Activated T-cell treated with anti-CD3 and anti-CD28 coated beads for 4 hours (primary cell): ENCODE data around the gene LENG9.
A peak's percentile ranks its signal among the peaks of the same experiment; 100 is the strongest.
"Not testable (repeated sequence)": the region's sequence is repeated elsewhere in the genome, so short reads cannot be mapped to it uniquely, and the experiment has no call there.

Experiments used
- DNase-seq: peaks from one replicate; pipeline ENCODE4 v3.0.0-alpha.2; 2020

LENG9 gene

DNA sequence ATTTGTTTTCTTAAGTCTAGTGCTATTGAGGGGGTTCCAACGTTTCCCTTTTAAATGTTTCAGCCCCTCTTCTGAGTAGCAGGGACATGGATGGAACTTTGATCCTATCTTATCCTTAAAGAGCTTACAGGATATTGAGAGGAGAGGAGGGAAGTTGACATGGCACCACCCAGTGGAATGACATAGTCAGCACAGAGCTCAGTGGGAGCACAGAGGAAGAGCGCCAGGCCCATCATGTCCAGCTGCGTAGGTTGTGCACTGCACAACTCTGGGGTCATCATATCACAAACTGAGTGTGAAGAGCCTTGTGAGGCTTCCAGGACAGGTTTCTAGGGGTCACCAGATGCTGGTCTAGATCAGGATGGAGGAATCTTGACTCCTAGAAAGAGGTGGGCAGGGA lies 14.1 kb upstream of the LENG9 start:
- no peak for DNase-seq

DNA sequence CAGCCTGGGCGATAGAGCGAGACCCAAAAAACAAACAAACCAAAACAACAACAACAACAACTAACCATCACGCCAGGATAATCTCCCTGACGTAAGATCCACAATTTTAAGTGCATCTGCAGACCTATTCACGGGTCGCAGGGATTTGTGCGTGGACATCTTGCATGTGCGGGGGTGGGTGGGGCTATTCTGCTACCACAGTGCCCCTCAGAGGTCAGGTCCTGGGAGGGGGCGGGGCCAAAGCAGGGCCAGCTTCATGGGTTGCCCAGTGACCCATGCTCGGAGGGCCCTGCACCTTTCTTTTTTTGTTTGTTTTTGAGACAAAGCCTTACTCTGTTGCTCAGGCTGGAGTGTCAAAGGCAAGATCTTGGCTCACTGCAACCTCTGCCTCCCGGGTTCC lies 12.1 kb upstream of the LENG9 start:
- no peak for DNase-seq

DNA sequence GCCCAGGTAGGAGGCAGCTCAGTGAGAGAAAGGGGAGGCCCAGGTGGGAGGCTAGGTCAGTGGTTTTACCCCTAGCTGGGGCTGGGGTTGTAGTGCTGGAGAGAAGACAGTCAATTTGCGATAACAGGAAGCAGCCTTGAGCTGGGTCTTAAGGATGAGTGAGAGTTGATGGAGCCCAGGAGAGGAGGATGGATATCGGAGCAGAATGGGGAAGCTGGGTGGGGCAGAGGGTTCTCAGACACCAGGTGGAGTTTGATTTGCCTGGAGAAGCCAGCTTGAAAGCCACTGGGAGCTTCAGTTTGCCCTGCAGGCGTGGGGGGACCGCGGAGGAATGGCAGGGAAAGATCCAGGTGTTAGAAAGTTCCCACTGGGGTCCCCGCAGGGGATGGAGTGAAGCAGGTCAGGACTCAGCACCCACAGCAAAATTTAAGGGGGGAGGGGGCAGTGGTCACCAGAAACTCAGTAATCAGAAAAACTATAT lies 10.4 kb upstream of the LENG9 start:
- no peak for DNase-seq

DNA sequence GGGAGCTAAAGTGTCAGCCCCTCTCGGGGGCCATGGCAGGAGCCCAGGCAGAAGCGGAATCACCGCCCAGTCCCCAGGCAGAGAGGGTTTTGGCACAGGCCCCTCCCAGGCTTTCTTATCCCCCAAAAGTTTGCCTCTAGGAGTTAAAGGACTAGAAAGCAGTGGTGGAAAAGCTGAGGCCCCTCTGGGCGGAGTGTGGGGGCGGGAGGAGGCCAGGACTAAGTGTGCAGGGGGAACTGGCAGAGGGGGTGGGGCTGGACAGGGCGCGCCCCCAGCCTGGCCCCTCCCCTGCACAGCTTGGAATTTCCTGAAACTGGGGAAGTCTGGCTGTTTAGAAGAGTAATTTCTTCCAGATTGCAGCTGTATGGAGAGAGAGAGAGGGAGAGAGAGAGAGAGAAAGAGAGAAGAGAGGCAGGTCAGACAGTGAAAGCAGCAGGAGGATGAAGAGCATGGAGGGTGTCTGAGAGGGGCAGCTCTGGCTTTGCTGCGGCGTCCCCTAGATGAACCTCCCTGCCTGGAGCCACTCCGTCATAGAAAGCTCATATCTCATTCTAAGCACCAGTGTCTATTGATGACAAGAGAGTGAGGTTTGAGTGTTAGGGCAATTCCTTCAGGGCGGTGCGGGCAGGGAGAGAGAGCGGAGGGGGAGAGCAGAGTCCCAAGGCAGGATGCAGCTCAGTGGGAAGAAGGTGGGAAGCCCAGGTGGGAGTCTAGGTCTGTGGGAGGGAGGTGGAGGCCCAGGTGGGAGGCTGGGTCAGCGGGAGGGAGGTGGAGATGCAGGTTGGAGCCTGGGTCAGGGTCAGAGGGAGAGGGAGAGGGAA lies 9.7 kb upstream of the LENG9 start, which contains the start of gene CDC42EP5:
TSS of gene CDC42EP5 (minus strand) at position 226 of the 821 bp plus-strand sequence. CDS start 7,749 bp downstream, outside the sequence.
- no peak for DNase-seq

DNA sequence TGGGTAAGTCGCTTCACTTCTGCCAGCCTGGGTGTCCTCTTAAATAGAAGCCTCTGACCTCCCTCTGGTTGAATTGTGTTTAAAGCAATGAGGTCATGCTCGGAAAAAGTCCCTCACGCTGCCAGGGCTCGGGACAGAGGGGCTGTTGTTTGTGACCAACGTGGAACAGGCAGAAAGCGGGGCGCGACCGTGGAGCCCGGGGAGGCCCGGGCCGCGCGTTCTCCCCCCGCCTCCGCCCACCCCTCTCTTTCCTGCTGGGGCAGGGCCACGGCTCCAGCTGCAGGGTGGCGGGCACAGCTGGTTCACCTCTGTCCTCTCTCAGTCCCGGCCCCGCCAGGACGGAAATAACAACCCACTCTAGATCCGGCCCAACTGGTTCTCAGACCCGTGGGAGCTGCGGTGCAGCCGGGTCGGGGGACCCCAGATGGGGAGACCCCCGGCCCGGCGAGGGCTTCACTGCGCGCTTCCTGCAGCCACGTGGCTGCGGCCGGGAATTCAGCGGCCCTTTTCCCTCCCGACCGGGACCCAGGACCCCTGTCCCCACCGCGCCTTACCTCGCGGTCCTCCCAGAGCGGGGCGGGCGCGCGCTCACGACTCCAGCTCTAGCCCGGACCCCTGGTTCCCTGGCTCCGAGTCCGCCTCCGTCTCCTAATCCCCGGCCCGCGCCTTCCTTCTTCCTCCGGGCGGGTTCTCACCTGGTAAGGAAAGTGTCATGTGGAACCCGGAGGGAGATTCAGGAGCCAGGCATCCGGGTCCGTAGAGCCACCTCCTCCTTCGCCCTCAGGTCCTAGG lies 7.6 kb upstream of the LENG9 start:
- no peak for DNase-seq

DNA sequence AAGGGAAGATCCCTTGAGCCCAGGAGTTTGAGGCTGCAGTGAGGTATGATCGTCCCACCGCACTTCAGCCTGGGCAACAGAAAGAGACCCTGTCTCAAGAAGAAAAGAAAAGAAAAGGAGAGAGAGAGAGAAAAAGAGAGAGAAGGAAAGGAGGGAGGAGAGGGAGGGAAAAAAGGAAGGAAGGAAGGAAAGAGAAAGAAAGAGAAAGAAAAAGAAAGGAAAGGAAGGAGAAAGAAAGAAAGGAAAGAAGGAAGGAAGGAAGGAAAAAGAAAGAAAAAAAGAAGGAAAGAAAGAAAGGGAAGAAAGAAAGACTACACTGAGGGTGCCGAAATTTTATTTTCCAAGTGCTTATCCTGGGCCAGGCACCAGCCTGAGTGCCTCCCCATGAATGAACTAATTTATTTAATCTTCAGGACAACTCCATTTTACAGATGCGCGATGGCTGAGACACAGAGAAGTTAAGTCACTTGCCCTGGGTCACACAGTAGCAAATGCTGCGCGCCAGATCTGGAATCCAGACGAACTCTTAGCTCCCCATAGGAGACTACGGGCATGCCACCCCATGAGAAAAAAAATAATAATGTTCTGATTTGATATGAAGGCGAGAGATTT lies 6.8 kb upstream of the LENG9 start:
- no peak for DNase-seq

DNA sequence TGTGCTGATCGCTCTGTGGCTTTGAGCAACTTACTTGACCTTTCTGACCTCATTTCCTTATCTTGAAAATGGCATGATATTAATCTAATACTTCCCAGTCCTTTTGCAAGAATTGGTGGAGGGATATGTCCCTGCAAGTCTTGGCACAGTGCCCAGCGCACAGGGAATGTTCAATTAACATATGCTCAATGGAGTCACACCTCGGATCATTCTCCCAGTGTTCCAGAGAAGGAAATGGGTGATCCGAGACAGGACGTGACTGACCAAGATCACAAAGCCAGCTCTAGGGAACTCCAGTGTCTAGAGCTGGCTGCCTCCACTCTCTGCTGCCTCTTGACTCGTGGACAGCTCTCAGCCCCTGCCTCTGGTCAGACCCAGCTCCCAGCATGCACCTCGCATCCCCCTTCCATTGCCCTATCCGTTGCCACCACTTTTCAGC lies 5.9 kb upstream of the LENG9 start:
- no peak for DNase-seq

DNA sequence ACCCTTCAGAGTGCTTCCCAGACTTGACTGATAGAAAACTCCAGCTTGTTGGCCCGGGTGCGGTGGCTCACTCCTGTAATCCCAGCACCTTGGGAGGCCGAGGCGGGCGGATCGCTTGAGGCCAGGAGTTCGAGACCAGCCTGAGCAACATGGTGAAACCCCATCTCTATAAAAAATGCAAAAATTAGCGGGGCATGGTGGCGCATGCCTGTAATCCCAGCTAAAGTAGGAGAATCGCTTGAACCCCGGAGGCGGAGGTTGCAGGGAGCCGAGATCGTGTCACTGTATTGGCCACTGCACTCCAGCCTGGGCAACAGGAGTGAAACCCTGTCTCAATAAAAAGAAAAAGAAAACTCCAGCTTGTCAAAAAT lies 2.5 kb upstream of the LENG9 start:
- DNase-seq, result not testable (repeated sequence)

DNA sequence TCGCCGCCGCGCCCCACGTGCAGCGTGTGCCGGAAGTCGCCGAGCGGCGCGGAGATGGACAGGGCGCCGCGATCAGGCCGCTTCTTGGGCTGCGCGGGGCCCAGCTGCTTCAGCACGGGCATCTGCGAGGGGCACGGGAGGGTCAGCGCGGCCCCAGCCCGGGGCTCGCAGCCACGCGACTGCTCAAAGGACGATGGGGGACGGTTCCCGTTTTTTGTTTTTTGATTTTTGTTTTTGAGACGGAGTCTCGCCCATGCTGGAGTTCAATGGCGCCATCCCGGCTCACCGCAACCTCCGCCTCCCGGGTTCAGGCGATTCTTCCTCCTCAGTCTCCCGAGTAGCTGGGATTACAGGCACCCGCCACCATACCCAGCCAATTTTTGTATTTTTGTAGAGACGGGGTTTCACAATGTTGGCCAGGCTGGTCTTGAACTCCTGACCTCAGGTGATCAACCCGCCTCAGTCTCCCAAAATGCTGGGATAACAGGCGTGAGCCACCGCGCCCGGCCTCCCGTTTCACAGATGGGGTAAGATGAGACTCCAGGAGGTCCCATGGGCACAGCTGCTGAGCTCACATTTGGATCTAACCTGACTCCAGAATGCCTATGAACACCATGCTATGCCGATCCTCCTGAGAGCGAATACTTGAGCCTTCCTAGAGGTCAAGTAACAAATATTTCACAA lies 2.0 kb upstream of the LENG9 start:
- no peak for DNase-seq

DNA sequence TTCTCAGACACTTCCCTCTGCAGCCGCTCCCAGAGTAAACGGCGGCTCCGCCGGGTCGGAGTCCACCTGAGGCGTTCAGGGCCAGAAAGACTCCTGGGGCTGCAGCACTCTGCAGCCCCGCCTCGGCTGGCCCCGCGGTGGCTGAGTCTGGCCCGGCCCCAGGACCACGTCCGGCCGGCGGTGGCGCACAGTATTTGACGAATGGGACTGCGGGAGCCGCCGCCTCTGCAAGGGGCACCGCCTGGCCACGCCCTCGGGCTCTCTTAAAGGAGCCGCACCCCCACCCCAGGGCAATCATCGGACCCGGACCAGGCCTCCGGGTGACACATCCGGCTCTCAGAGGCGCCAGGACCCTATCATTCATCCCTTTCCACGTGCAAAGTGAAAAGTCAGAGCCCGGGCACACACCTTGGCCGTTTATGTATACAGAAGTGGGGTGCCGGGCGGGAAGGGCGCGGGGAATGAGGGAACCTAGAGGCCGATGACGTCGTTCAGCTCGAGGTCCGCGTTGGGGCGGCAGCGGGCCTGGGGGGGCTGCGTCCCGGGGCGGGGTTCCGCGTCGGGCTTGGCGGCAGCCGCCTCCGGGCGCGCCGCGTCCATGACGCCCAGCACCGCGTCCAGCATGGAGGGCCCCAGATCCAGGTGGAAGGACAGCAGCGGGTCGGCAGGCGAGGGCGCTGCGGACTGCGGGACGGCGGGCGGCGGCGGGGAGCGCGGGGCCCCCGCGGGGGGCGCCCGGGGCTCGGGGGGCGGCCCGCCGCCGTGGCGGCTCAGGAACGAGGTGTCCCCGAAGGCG lies 1.2 kb upstream of the LENG9 start:
- peak; percentile 34 for DNase-seq

DNA sequence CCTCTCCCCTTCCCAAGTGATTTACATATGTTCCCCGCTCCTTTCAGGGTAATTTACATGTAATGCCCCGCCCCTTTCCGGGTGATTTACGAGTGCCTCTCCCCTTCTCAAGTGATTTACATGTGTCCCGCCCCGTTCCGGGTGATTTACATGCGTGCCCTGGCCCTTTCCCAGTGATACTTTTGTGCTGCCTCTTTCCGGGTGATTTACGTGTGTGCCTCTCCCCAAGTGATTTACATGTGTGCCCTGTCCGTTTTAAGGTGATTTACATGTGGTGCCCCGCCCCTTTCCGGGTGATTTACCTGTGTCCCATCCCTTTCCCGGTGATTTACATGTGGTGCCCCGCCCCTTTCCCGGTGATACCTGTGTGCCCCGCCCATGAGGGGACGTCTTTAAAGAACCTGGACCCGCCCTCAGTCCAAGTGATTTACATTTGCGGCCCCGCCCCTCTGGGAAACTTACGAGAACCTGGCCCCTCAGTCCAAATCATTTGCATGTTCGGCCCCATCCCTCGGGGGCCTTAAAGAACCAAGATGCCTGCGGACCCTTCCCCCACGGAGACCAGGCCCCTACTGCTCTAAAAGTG lies 559 bp upstream of the LENG9 start:
- peak; percentile 71 for DNase-seq

DNA sequence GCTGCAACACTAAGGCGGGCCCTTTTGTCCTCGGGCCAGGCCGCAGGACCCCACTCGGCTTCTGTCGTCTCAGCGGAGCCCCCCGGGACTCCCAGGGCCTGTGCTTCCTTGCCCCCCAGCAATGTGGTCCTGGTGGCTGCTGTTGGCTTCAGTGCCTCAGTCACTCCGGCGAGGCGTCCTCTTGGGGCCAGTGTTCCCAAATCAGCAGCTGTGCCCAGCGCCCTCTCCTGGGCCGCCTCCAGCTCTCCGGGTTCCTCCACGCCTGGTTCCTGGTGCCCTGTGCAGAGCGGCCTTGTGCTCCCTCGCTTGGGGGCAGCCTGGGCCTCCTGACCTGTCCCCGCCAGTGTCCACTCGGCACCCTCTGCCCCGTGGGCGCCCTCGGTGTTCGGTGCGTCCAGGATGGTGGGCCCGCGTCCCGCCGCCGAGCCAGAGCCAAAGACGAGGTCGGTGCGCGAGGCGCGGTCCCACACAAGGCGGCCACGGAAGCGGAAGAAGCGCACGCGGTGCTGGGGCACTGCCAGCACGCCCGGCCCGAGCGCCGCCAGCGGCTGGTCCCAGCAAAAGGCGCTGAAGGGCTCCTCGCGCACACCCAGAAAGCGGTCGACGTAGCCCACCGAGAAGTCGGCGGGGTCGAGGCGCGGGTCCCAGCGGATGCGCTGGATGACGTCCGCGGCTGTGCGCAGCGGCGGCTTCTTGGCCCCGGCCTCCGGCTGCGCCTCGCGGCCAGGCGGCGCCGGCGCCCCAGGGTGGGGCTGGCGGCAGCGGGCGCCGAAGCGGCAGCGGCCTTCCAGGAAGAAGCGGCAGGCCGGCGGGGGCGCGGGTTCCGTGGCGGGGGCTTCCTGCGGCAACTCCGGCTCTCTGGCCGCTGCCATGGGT lies 685 bp downstream of the LENG9 start:
- DNase-seq, result peak; percentile 50

DNA sequence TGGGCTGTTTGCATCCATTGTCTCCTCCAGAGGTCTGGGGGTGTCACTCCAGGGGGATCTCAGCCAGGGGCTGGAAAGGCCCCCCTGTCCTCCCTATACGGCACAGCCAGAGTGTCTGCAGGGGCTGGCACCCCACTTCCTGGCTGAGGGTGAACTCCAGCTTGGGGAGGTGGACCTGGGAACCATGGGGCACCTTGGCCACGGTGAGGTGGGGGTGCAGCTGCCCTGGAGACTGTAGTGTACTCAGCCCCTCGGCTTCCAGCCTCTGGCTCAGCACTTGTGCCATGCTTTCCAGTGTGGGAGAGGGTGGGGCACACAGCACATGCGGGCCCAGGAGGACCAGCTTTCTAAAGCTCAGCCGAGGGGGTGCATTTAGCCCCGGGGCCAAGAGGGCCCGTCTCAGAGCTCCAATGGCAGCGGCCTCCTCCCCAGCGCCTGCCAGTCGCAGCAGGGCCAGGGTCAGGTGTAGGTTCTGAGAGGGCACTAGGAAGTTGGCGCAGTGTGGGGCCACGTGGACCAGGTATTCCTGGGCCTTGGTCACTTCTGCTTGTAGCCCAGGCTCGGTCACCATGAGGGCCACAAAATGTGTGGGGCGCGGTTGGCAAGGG lies 1.4 kb downstream of the LENG9 start:
- no peak for DNase-seq

DNA sequence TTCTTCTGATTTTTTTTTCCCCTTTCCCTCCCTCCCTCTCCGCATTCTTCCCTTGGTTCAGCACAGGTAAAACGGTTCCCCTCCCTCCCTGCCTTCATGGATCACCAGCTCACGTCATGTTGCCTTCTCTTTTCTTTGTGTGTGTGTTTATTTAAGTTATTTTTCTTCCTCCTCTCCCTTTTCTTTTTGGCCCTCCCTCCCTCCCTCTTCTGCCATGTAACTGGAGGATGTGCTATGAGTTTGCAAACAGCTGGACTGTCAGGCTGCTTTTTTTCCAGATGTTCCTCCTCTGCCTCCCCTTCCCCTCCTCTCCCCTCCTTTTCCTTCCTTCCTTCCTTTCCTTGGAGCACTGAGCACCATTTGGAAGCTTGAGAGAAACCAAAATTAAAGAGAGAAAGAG lies 2.0 kb downstream of the LENG9 start:
- DNase-seq, result no peak

DNA sequence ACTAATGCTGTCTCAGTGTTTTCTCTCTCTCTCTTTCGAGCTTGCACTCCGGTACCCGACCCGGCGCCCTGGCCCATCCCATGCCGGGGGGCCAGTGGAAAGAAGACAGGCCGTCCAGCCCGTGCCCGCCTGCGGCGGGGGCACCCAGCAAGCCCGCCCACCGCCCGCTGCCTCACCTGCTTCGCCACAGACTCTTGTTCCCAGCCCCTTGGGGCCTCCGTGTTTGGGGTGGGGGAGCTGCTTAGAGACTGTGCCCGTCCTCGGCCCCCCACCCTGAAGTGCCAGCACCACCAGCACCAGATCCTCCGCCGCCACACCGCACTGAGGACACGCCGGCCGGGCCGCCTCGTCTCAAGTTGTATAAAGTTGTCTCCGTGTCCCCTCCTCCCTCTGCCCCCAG lies 2.4 kb downstream of the LENG9 start:
- no peak for DNase-seq

DNA sequence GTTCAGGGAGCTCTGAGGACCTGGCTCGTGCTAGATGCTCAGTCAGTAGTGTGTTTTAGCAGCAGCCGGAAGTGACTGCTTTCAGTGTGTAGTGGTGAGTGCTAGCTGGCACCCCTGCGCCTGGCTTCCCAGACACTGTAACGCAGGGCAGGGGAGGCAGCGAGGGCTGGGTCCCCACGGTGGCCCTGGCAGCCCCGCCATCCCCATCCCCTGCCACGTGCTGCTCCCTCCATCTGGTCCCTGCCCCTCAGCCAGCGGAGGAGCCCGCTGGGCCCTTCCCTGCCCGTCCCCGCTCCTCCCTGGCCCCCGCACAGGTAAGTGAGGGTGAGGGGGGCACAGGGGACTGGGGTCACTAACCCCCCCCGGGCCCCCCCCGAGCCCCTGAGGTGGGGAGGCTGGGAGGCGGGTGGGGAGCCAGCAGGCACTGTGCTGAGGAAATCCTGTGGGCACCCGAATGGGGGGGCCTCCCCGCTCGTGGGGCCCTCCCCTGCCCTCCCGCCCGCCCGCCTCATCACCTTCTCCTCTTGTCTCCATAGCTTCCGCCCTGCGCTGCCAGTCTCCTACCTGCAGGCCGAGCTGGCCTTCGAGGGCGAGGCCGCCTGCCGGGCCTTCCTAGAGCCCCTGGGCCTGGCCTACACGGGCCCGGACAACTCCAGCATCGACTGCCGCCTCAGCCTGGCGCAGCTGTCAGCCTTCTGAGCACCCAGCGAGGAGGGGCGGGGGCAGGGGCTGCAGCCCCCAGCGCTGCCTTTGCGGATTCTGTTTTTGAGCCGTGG lies 3.2 kb downstream of the LENG9 start:
- no peak for DNase-seq

DNA sequence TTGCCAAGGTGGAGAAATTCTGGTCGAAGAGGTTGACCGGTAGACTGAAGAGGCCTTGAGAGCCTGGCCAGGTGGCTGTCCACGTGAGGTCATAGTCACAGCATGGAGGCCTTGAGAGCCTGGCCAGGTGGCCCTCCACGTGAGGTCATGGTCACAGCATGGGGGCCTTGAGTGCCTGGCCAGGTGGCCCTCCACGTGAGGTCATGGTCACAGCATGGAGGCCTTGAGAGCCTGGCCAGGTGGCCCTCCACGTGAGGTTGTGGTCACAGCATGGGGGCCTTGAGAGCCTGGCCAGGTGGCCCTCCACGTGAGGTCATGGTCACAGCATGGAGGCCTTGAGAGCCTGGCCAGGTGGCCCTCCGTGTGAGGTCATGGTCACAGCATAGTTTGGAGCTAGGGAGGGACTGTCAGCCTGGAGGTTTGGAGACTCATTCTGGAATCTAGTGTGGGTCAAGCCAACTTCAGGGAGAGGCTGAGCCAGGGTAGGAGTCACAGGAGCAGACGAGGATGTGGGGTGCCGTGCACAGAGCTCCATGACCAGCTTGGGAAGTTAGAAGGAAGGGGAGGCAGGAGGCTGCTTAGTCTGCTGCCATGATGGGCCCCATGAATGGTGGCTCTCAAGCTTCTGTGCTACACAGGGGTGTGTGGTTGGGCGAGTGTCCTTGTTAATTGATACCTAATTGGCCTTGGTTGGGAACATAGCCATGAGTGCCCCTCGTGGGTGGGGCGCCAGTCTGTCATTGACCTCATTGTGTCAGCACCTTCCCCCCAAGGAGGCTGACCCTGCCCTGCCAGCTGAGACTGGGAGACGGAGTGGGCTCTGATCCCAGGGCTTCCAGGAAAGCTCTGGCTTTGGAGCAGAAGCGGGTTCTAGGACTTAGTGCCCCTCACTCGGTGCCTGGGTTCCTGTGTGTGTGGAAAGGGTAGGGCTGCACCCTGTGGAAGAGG lies 4.0 kb downstream of the LENG9 start:
- no peak for DNase-seq

DNA sequence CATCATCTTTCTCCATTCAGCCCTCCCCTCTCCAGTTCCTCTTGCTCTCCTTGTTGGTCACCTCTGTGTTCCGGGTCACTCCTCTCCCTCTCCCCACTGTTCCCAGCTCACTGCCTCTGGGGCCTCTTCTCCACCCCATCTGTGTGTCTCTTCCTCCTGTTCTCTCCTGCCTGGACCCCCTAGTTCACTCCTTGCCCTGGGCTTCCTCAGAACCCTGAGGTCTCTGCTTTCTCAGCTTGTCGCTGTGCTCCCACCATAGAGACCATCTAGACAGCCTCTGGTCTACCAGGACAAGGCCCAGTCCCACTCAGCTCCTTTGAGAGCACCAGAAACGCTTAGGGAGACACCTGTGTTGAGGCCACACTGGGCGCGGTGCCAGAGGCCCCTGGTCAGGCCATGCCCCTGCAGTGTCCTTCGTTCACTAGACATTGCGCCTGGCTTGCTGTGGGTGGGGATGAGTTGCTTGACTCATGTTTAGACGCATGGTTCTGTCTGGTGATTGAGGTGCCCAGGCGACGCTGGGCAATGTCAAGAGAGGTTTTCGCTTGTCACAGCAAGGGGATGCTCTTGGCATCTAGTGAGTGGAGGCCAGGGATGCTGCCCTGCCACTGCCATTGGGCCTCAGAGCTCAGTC lies 4.8 kb downstream of the LENG9 start:
- no peak for DNase-seq
